LNCaP clone FGC (cell line): Measurements from ENCODE around the gene LRSAM1.

Source experiments
- DNase-seq: peaks from one replicate; pipeline ENCODE4 v3.0.0-alpha.2; 2011; ENCODE audit warnings: low read depth
- H3K4me3 ChIP-seq: 2 replicates; pipeline ENCODE4 v1.5.1; 2011; ENCODE audit warnings: mild to moderate bottlenecking, low read depth, low read length, control low read depth
- TF ChIP-seq, protein P1 (sequence below): IDR thresholded peaks from 2 replicates; pipeline ENCODE4 v1.5.1; 2012; ENCODE audit warnings: mild to moderate bottlenecking; ENCODE audit not compliant: control insufficient read depth, insufficient read depth; ENCODE audit errors: extremely low read depth

Gene LRSAM1

GRCh38 chr9:127539259-127539981, 88.1 kb downstream of the LRSAM1 start:
- DNase-seq: no peak
- TF ChIP-seq, protein P1, sequence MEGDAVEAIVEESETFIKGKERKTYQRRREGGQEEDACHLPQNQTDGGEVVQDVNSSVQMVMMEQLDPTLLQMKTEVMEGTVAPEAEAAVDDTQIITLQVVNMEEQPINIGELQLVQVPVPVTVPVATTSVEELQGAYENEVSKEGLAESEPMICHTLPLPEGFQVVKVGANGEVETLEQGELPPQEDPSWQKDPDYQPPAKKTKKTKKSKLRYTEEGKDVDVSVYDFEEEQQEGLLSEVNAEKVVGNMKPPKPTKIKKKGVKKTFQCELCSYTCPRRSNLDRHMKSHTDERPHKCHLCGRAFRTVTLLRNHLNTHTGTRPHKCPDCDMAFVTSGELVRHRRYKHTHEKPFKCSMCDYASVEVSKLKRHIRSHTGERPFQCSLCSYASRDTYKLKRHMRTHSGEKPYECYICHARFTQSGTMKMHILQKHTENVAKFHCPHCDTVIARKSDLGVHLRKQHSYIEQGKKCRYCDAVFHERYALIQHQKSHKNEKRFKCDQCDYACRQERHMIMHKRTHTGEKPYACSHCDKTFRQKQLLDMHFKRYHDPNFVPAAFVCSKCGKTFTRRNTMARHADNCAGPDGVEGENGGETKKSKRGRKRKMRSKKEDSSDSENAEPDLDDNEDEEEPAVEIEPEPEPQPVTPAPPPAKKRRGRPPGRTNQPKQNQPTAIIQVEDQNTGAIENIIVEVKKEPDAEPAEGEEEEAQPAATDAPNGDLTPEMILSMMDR: no peak
- no peak overlapping the region for H3K4me3 ChIP-seq

DNA sequence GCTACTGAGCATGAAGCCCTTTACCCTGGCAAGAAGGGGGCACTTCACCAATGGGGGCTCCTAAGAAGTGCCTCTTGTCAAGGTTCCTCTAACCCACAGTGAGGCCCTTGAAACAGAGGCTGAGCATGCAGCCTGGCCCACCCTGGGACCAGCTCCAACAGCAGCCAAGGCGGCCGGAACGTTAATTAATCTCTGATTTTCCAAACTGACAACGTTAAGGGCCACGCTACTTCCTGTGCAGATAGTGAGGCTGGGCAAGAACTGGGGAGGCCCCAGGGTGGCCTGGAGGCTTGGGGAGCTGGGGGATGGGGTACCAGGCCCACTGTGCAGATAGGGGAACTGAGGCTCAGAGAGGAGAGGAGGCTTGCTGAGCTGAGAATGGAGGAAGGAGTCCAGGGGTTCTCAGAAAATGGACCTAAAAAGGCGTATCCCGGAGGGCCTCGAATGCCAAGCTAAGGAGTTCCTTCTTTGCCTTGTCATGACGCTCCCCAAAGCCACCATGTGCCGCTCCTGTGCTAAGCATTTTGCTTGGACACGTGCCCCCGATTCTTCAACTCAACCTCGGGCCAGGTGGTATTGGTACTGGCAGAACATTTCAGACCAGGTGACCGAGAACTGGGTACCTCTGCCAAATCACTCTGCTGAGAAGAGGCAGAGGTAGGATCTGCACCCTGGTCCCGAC, 88.8 kb downstream of the LRSAM1 start:
- DNase-seq: peak; percentile 77
- TF ChIP-seq, protein P1: no peak
- no peak overlapping the region for H3K4me3 ChIP-seq

DNA sequence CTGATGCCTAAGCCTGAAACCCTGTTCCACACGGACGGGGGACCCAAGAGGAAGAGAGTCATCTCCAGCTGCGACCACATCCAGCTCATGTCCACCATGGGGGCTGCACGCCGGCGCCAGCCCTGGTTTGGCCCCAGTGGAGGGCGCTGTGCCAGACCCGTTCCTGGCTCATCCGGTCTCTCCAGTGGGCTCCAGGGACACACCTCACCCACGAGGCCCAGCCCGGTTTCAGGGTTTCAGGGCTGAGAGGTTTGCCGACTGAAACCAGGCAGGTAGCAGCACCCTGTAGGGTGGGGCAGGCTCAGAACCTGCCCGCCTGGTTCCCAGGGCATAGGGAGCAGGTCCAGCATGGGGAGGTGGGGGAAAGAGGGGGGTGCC, 89.3 kb downstream of the LRSAM1 start:
- no peak for DNase-seq
- no peak overlapping the region for H3K4me3 ChIP-seq
- TF ChIP-seq, protein P1: no peak

- DNase-seq: no peak
- no peak overlapping the region for H3K4me3 ChIP-seq
- TF ChIP-seq, protein P1: no peak
These were observed 89.9 kb downstream of the LRSAM1 start for GRCh38 chr9:127541176-127541575.

DNA sequence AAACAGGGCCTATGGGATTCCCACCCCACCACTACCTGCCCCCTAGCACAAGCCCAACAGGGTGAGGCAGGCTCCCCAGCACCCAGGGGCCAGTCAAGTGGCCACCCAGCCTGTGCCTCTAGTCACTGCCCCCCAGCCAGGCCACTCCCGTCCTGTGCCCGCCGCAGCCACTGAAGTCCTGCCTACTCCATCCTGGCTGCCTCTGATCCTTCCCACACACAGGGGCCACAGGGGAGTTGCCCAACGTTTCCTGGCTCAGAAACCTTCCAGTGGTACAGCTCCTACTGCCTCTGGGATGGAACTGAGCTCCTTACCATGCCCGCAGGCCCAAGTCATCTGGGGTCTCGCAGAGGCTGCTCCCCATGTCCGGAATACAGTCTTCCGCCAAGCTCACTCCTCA, 90.6 kb downstream of the LRSAM1 start:
- H3K4me3 ChIP-seq: no peak overlapping the region
- no peak for DNase-seq
- TF ChIP-seq, protein P1: no peak

- no peak for DNase-seq
- TF ChIP-seq, protein P1: no peak
- H3K4me3 ChIP-seq: no peak overlapping the region
These were observed 91.9 kb downstream of the LRSAM1 start for GRCh38 chr9:127543221-127543620.
